Endothelial cell of umbilical vein (primary cell): Measurements from ENCODE around the gene ETHE1. TPM values are rescaled to one million over a fixed set of nuclear protein-coding genes. Genes with fewer than 3 reads are reported as not detected.

Experiments
- BruUV-seq: library from RNA; stranded (reverse); fragments of 400-500 nt; replicated peaks from 2 replicates; lab custom pipeline; 2021; lab: Mats Ljungman, UMichigan
- CTCF ChIA-PET: fragments of 300-600, 350-600 bp; sonication (Branson Sonifier 250); formaldehyde crosslinking; loops from one replicate; lab custom pipeline; 2021; ENCODE audit warnings: antibody characterized with exemption, inconsistent platforms; lab: Charles Lee
- POLR2A ChIA-PET: fragments of 300-600, 350-600 bp; sonication (Branson Sonifier 250); formaldehyde crosslinking; loops from one replicate; lab custom pipeline; 2021; ENCODE audit warnings: antibody characterized with exemption, inconsistent platforms; lab: Charles Lee
- DNase-seq: peaks from one replicate; pipeline ENCODE4 v3.0.0-alpha.2; 2011; ENCODE audit warnings: low read depth, low spot score
- FAIRE-seq: peaks from 2 replicates; lab custom pipeline; 2011; peaks lifted over from hg19 to GRCh38; lab: Jason Lieb, UNC
- H2AFZ ChIP-seq: 2 replicates; pipeline ENCODE4 v1.6.0; 2012; ENCODE audit warnings: low read depth, low read length, control low read depth, inconsistent platforms
- H3K27ac ChIP-seq: 2 replicates; pipeline ENCODE4 v1.5.1; 2011; ENCODE audit warnings: low read depth, mild to moderate bottlenecking, control low read depth, low read length, moderate library complexity; ENCODE audit not compliant: insufficient read depth
- H3K27me3 ChIP-seq, 2 experiments: 2 replicates each; pipeline versions ENCODE4 v1.6.0 to v1.6.1; 2011; ENCODE audit warnings: low read length in 2 of 2, mixed read lengths in 1 of 2; ENCODE audit not compliant: control insufficient read depth in 2 of 2, insufficient read depth in 2 of 2
- H3K36me3 ChIP-seq, 2 experiments: 2 replicates in 1 of 2; 3 replicates in 1 of 2; pipeline ENCODE4 v1.5.1; 2011; ENCODE audit warnings: low read length in 2 of 2, mild to moderate bottlenecking in 1 of 2, moderate library complexity in 1 of 2; ENCODE audit not compliant: control insufficient read depth in 2 of 2, insufficient read depth in 2 of 2; ENCODE audit errors: extremely low read depth in 1 of 2
- H3K4me1 ChIP-seq: 3 replicates; pipeline ENCODE4 v1.5.1; 2011; ENCODE audit warnings: mild to moderate bottlenecking, low read length; ENCODE audit not compliant: control insufficient read depth, insufficient read depth; ENCODE audit errors: extremely low read depth
- H3K4me2 ChIP-seq: 2 replicates; pipeline ENCODE4 v1.6.1; 2011; ENCODE audit warnings: low read length, control low read depth, mixed read lengths; ENCODE audit not compliant: insufficient read depth
- H3K4me3 ChIP-seq, 3 experiments: fragments of 200-600 bp in 1 of 3; sonication (generic), shearing (Covaris generic) in 1 of 3; replicated peaks in 1 of 3; 2 replicates each; pipeline ENCODE4 v1.5.1; 2011 to 2016; ENCODE audit warnings: control low read depth in 3 of 3, low read length in 3 of 3, mild to moderate bottlenecking in 2 of 3, inconsistent platforms in 1 of 3, low read depth in 1 of 3, moderate library complexity in 1 of 3; ENCODE audit not compliant: insufficient read depth in 1 of 3
- H3K79me2 ChIP-seq: 2 replicates; pipeline ENCODE4 v1.6.0; 2012; ENCODE audit warnings: low read length, inconsistent platforms; ENCODE audit not compliant: control insufficient read depth, insufficient read depth
- H3K9ac ChIP-seq: replicated peaks from 2 replicates; pipeline ENCODE3; 2011; ENCODE audit warnings: low read length, control low read depth; ENCODE audit not compliant: insufficient read depth; ENCODE audit errors: extremely low read depth
- H3K9me1 ChIP-seq: replicated peaks from 3 replicates; pipeline ENCODE4 v1.6.0; 2011; ENCODE audit warnings: mild to moderate bottlenecking, low read length; ENCODE audit not compliant: control insufficient read depth, insufficient read depth; ENCODE audit errors: extremely low read depth
- H3K9me3 ChIP-seq: replicated peaks from 2 replicates; pipeline ENCODE4 v1.5.1; 2012; ENCODE audit warnings: low read length, inconsistent platforms; ENCODE audit not compliant: control insufficient read depth, insufficient read depth
- H4K20me1 ChIP-seq: replicated peaks from 2 replicates; pipeline ENCODE3; 2011; ENCODE audit warnings: mild to moderate bottlenecking, low read length; ENCODE audit not compliant: control insufficient read depth, insufficient read depth; ENCODE audit errors: extremely low read depth
- CTCF ChIP-seq, 2 donors: IDR thresholded peaks; 1 replicate in 1 of 2; 2 replicates in 1 of 2; pipeline ENCODE4 v1.5.1; 2011; ENCODE audit warnings: low read length in 2 of 2, mild to moderate bottlenecking in 2 of 2, moderate library complexity in 2 of 2, control low read depth in 1 of 2, inconsistent platforms in 1 of 2, low read depth in 1 of 2; ENCODE audit not compliant: insufficient read depth in 1 of 2; ENCODE audit errors: extremely low read depth in 1 of 2
- EZH2 ChIP-seq: IDR thresholded peaks from 2 replicates; pipeline ENCODE4 v1.6.1; 2012; ENCODE audit warnings: borderline replicate concordance, low read depth, mild to moderate bottlenecking, moderate library complexity, low read length, inconsistent platforms; ENCODE audit not compliant: severe bottlenecking
- FOS ChIP-seq: IDR thresholded peaks from 2 replicates; pipeline ENCODE4 v1.6.1; 2011; ENCODE audit warnings: mild to moderate bottlenecking, low read length, moderate library complexity, borderline replicate concordance; ENCODE audit not compliant: insufficient read depth
- GATA2 ChIP-seq: IDR thresholded peaks from 2 replicates; pipeline ENCODE4 v1.7.0; 2011; ENCODE audit warnings: low read depth, mild to moderate bottlenecking, moderate library complexity, mixed read lengths, low read length; ENCODE audit not compliant: insufficient read length, insufficient read depth
- JUN ChIP-seq: IDR thresholded peaks from 2 replicates; pipeline ENCODE4 v1.6.1; 2011; ENCODE audit warnings: borderline replicate concordance, low read depth; ENCODE audit not compliant: insufficient read length, insufficient read depth
- MAX ChIP-seq: IDR thresholded peaks from 2 replicates; pipeline ENCODE4 v1.6.1; 2011; ENCODE audit not compliant: insufficient read depth, insufficient read length
- MYC ChIP-seq: IDR thresholded peaks from one replicate; pipeline ENCODE4 v1.6.1; 2011; ENCODE audit warnings: mild to moderate bottlenecking, low read depth, low read length
- POLR2A ChIP-seq: IDR thresholded peaks from 2 replicates; pipeline ENCODE4 v1.6.1; 2012; ENCODE audit warnings: low read depth, mild to moderate bottlenecking, control low read depth, low read length
- POLR2AphosphoS5 ChIP-seq: IDR thresholded peaks from 2 replicates; pipeline ENCODE4 v1.6.1; 2012; ENCODE audit warnings: low read depth, mild to moderate bottlenecking, control low read depth, low read length, moderate library complexity; ENCODE audit not compliant: insufficient read depth
- dilution Hi-C: fragments of 300-500 bp; cut with MboI; formaldehyde crosslinking; loops from one replicate; pipeline ENCODE4 v1.15.0; 2019; ENCODE audit warnings: low sequenced_read_pairs; ENCODE audit not compliant: extremely low pct_ligation_motif_present
- intact Hi-C: fragments of 100-400 bp; cut with micrococcal nuclease; formaldehyde crosslinking; loops from one replicate; pipeline ENCODE4 v1.10.0; 2022
- polyA plus RNA-seq, 4 experiments: library from polyadenylated mRNA; depleted of rRNA in 3 of 4; stranded (reverse) in 3 of 4; unstranded in 1 of 4; fragments of >200 nt; gene quantifications; 2 replicates each; pipeline versions ENCODE4 v1.2.1 to v1.2.3, GENCODE V29; 2011 to 2012; ENCODE audit warnings: missing spikeins in 1 of 4
- total RNA-seq: library from RNA; stranded (reverse); gene quantifications from 2 replicates; pipeline ENCODE4 v1.2.3, GENCODE V29; 2021

Gene ETHE1
- total and polyA plus RNA-seq, 2 donors (not counting 3 experiments of a cell fraction or from before 2014, with no cell fraction given): 34.5 to 124 TPM

DNA sequence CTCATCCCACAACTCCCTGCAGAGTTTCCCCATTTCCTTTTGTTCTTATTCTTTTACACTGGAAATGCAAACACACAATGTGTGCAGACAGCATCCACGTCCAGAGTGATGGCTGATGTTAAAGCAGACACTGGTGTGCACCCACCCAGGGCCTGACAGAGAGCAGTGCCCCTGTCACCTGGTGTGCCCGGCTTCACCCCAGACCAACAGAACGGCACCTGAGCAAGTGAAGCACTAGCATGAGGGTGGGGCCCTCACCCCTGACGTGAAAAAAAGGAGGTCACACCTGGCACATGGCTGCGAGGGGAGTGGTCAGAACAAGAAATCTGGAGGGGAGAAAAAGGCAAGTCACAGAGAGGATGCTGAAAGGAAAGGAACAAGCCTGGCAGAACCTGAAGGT is 18.3 kb upstream of the ETHE1 start:
- no peak for TF ChIP-seq EZH2
- no peak for TF ChIP-seq MAX
- no peak for TF ChIP-seq CTCF (IDR thresholded peaks at IDR 0.05; ENCODE audit: extremely low read depth in 1 of 2, insufficient read depth in 1 of 2, low read depth in 1 of 2, low read length in 2 of 2)
- no peak for TF ChIP-seq POLR2A
- no peak for TF ChIP-seq FOS
- TF ChIP-seq POLR2AphosphoS5: no peak
- no peak for TF ChIP-seq GATA2
- no peak for TF ChIP-seq JUN
- TF ChIP-seq MYC: no peak
- no peak overlapping the region for H3K9ac ChIP-seq
- FAIRE-seq: no peak
- H3K27ac ChIP-seq: no peak overlapping the region
- BruUV-seq: no TSS peak
- H3K9me1 ChIP-seq: no peaks in the 10 kb centered on the region
- no peaks in the 10 kb centered on the region for H3K4me1 ChIP-seq
- DNase-seq: no peak
- intact Hi-C loops (no loop called here), dilution Hi-C loops (no loop called here)
- POLR2A ChIA-PET: no interaction called here
- no peak overlapping the region for H3K4me2 ChIP-seq
- no peaks in the 10 kb centered on the region for H4K20me1 ChIP-seq
- H3K27me3 ChIP-seq: no peaks in the 10 kb centered on the region
- no peaks in the 10 kb centered on the region for H3K9me3 ChIP-seq
- no peaks in the 10 kb centered on the region for H3K79me2 ChIP-seq
- peaks cover 4 to 30% of the 10 kb centered on the region in 2 experiments for H3K36me3 ChIP-seq
- H2AFZ ChIP-seq: no peak overlapping the region
- H3K4me3 ChIP-seq: no peak overlapping the region
- CTCF ChIA-PET: interaction anchor here (0.6 to 1.9 kb wide), 4 partner anchors 10 to 264 kb away, joined by 3 to 12 read pairs (median 4); partner anchors contain the start of gene ZNF575
